NT2/D1 (cell line): ENCODE results near the gene PTPN13.

Source experiments
- DNase-seq: peaks from one replicate; pipeline ENCODE4 v3.0.0-alpha.2; 2011; ENCODE audit warnings: low read depth, low spot score
- H3K27me3 ChIP-seq: 2 replicates; pipeline ENCODE4 v1.6.0; 2011; ENCODE audit warnings: mild to moderate bottlenecking; ENCODE audit not compliant: insufficient read length, insufficient read depth
- H3K36me3 ChIP-seq: 2 replicates; pipeline ENCODE4 v1.6.1; 2011; ENCODE audit warnings: mild to moderate bottlenecking, low read length, mixed read lengths; ENCODE audit not compliant: insufficient read depth, insufficient read length
- H3K4me1 ChIP-seq: 2 replicates; pipeline ENCODE4 v1.5.1; 2011; ENCODE audit not compliant: insufficient read depth, insufficient read length
- H3K4me3 ChIP-seq: 2 replicates; pipeline ENCODE4 v1.5.1; 2011; ENCODE audit warnings: low read depth; ENCODE audit not compliant: insufficient read length
- H3K9ac ChIP-seq: 2 replicates; pipeline ENCODE4 v1.6.0; 2011; ENCODE audit warnings: low read depth; ENCODE audit not compliant: insufficient read length
- H3K9me3 ChIP-seq: 2 replicates; pipeline ENCODE4 v1.5.1; 2011; ENCODE audit warnings: mild to moderate bottlenecking, low read length; ENCODE audit not compliant: insufficient read depth
- SUZ12 ChIP-seq: IDR thresholded peaks from 2 replicates; pipeline ENCODE4 v1.6.1; 2011; ENCODE audit not compliant: insufficient read length, insufficient read depth; ENCODE audit errors: extremely low read depth
- YY1 ChIP-seq: IDR thresholded peaks from 2 replicates; pipeline ENCODE4 v1.6.1; 2011; ENCODE audit not compliant: insufficient read length, insufficient read depth
- ZNF274 ChIP-seq: IDR thresholded peaks from 2 replicates; pipeline ENCODE4 v1.6.1; 2011; ENCODE audit warnings: mild to moderate bottlenecking, low read depth, low read length

Gene PTPN13

DNA sequence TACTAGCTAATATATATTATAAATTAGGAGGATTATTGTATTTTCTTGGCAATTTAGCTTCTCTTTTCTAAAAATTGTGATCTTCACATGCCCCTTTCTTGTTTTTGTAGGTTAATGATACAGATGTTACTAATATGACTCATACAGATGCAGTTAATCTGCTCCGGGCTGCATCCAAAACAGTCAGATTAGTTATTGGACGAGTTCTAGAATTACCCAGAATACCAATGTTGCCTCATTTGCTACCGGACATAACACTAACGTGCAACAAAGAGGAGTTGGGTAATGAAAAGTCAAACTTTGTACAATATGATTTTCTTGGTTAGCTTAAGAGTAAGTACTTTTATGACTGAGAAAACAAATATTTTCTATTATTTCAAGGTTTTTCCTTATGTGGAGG is 180.9 kb downstream of the PTPN13 start:
- Histone ChIP-seq H3K36me3 (peaks cover 59% of the 10 kb centered on the region), H3K4me1 (no peaks in the 10 kb centered on the region), H3K4me3 (no peak overlapping the region), H3K9me3 (no peaks in the 10 kb centered on the region), H3K9ac (no peak overlapping the region), H3K27me3 (no peaks in the 10 kb centered on the region)
- TF ChIP-seq SUZ12 = no peak
- TF ChIP-seq YY1 = no peak
- TF ChIP-seq ZNF274 = no peak
- DNase-seq = no peak

GRCh38 chr4:86778175-86778574 is 184.1 kb downstream of the PTPN13 start:
- no peak for DNase-seq
- Histone ChIP-seq H3K27me3 (no peaks in the 10 kb centered on the region), H3K9ac (no peak overlapping the region), H3K36me3 (peaks cover 37% of the 10 kb centered on the region), H3K9me3 (no peaks in the 10 kb centered on the region), H3K4me3 (no peak overlapping the region), H3K4me1 (no peaks in the 10 kb centered on the region)
- TF ChIP-seq ZNF274 (no peak), YY1 (no peak), SUZ12 (no peak)

GRCh38 chr4:86788826-86789225 is 194.7 kb downstream of the PTPN13 start:
- Histone ChIP-seq H3K27me3 (no peaks in the 10 kb centered on the region), H3K4me3 (no peak overlapping the region), H3K36me3 (peaks cover 18% of the 10 kb centered on the region), H3K4me1 (no peaks in the 10 kb centered on the region), H3K9ac (no peak overlapping the region), H3K9me3 (peaks cover 13% of the 10 kb centered on the region; the same call in 1 of the 2 replicates)
- DNase-seq = peak; percentile 6
- TF ChIP-seq YY1 = no peak
- no peak for TF ChIP-seq ZNF274
- TF ChIP-seq SUZ12 = no peak

GRCh38 chr4:86791126-86791525 is 197.0 kb downstream of the PTPN13 start:
- no peak overlapping the region for H3K9ac ChIP-seq
- peaks cover 10% of the 10 kb centered on the region for H3K36me3 ChIP-seq
- TF ChIP-seq ZNF274 (no peak), SUZ12 (no peak), YY1 (no peak)
- peaks cover 13% of the 10 kb centered on the region; the same call in 1 of the 2 replicates for H3K9me3 ChIP-seq
- H3K4me1 ChIP-seq = no peaks in the 10 kb centered on the region
- H3K27me3 ChIP-seq = no peaks in the 10 kb centered on the region
- peak; percentile 60 for DNase-seq
- no peak overlapping the region for H3K4me3 ChIP-seq

GRCh38 chr4:86809809-86810208 is 215.7 kb downstream of the PTPN13 start:
- H3K27me3 ChIP-seq = no peaks in the 10 kb centered on the region
- H3K4me1 ChIP-seq = no peaks in the 10 kb centered on the region
- TF ChIP-seq YY1 (no peak), ZNF274 (no peak), SUZ12 (no peak)
- peaks cover 43% of the 10 kb centered on the region for H3K36me3 ChIP-seq
- peaks cover 4% of the 10 kb centered on the region; the same call in 1 of the 2 replicates for H3K9me3 ChIP-seq
- no peak for DNase-seq
- H3K9ac ChIP-seq = no peak overlapping the region
- no peak overlapping the region for H3K4me3 ChIP-seq

GRCh38 chr4:86810847-86811246 is 216.7 kb downstream of the PTPN13 start:
- no peaks in the 10 kb centered on the region for H3K4me1 ChIP-seq
- peaks cover 51% of the 10 kb centered on the region for H3K36me3 ChIP-seq
- H3K9me3 ChIP-seq = peaks cover 14% of the 10 kb centered on the region
- TF ChIP-seq YY1 = no peak
- TF ChIP-seq SUZ12 = no peak
- TF ChIP-seq ZNF274 = no peak
- no peaks in the 10 kb centered on the region for H3K27me3 ChIP-seq
- H3K9ac ChIP-seq = no peak overlapping the region
- H3K4me3 ChIP-seq = no peak overlapping the region
- no peak for DNase-seq

DNA sequence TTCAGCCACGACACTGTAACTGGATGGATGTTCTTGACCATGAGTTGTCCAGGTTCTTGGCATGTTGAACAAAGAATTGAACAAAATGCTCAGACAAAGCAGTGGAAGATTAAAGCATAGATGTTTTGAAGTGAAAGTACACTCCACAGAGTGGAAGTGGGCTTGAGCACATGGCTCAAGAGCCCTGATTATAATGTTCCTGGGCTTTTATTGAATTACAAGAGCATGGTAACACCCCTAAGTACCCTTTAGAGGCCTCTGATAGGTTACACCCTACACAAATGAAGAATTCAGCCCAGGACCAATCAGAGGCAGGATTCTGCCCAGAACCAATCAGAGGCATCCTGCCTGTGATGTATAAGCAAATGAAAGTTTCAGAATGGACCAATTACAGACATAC is 221.5 kb downstream of the PTPN13 start:
- H3K4me3 ChIP-seq = no peak overlapping the region
- no peaks in the 10 kb centered on the region for H3K27me3 ChIP-seq
- no peak for DNase-seq
- peaks cover 17% of the 10 kb centered on the region for H3K9me3 ChIP-seq
- H3K4me1 ChIP-seq = no peaks in the 10 kb centered on the region
- peaks cover 41% of the 10 kb centered on the region for H3K36me3 ChIP-seq
- no peak overlapping the region for H3K9ac ChIP-seq
- TF ChIP-seq SUZ12 = no peak
- no peak for TF ChIP-seq YY1
- TF ChIP-seq ZNF274 = no peak

DNA sequence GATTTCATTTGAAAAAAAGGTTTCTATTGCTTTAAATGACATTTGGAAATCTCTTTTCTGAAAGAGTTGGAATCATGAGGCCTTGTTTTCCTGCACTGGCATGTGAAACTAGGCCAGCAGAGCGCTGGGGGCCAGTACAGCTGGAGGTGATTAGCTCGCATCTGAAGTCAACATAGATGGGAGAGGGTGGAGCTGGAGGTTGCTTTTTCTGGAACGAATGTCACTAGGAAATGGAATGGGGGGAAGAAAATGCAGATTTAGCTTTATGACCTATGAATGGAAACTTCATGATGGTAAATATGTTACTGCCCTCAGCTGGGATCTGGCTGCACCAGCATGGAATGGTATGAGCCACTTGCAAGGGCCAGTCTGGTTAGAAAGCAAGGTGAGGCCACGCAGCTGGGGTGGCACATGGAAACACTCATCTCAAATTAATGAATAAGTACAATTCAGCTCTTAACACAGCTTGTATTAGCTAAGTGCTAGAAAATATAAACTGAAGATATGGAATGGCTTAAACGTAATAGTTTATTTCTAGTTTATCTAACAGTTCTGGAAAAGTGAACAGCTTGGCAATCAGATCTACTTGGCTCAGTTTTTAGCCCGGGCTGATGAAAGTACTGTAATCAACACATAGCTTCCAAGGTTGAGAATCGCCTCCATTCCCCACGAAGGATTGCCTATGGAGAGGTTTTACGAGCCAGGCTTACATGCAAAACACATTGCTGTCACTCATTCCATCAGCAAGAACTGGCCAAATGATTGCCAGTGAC is 222.6 kb downstream of the PTPN13 start:
- TF ChIP-seq ZNF274 (no peak), SUZ12 (no peak), YY1 (no peak)
- H3K4me3 ChIP-seq = no peak overlapping the region
- DNase-seq = no peak

More for the DNA sequence above, 222.6 kb downstream of the PTPN13 start:
- H3K36me3 ChIP-seq = peaks cover 33% of the 10 kb centered on the region
- no peaks in the 10 kb centered on the region for H3K27me3 ChIP-seq
- H3K4me1 ChIP-seq = no peaks in the 10 kb centered on the region
- H3K9ac ChIP-seq = no peak overlapping the region
- H3K9me3 ChIP-seq = peaks cover 17% of the 10 kb centered on the region
